Measurements from ENCODE around the gene KRTAP10-10. TPM values are rescaled to one million over a fixed set of nuclear protein-coding genes. Genes with fewer than 3 reads are reported as not detected.
"Not testable (repeated sequence)": the region's sequence is repeated elsewhere in the genome, so short reads cannot be mapped to it uniquely, and the experiment has no call there.

The KRTAP10-10 gene
- total and polyA plus RNA-seq, 7 donors = not detected

DNA sequence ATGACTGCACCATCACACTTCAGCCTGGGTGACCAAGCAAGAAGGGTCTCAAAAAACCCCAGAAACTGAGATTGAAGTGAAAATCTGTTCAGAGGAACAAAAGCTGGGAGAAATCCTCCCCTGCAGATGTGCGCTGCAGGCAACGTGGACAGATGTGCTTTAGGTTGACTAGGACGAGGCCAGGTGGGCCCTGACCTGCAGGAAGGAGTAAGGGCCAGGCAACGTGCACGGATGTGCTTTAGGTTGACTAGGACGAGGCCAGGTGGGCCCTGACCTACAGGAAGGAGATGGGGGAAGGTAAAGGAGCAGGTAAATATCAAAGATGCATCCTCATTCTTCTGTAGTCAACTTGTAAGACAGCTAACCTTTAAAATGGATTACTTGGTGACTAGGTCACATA lies 47.3 kb downstream of the KRTAP10-10 start:
- Histone ChIP-seq H3K9me3 (no peaks in the 10 kb centered on the region), H3K27me3 (peaks cover 0 to 37% (median 8%) of the 10 kb centered on the region in 3 donors), H3K4me1 (no peaks in the 10 kb centered on the region), H3K27ac (no peak overlapping the region), H3K4me3 (no peak overlapping the region), H3K36me3 (no peaks in the 10 kb centered on the region)
- no peak for TF ChIP-seq POLR2AphosphoS5 (IDR thresholded peaks at IDR 0.05)
- TF ChIP-seq POLR2A (IDR thresholded peaks at IDR 0.05) = no peak
- intact Hi-C loops (cut with DNase I) = no loop called here
- 49 to 76% methylated on average over 6 of the region's 6 CpGs for WGBS, 2 donors
- DNase-seq = no peak

GRCh38 chr21:44685050-44685449 lies 47.9 kb downstream of the KRTAP10-10 start:
- H3K27me3 ChIP-seq = peaks cover 0 to 37% (median 8%) of the 10 kb centered on the region in 3 donors
- H3K4me1 ChIP-seq; H3K27ac ChIP-seq; DNase-seq; H3K36me3 ChIP-seq; H3K9me3 ChIP-seq; H3K4me3 ChIP-seq; intact Hi-C loops (cut with DNase I): not testable (repeated sequence)
- 72 to 91% methylated on average over 6 of the region's 6 CpGs for WGBS, 2 donors

GRCh38 chr21:44686000-44686781 lies 49.0 kb downstream of the KRTAP10-10 start:
- H3K36me3 ChIP-seq = no peaks in the 10 kb centered on the region
- intact Hi-C loops (cut with DNase I) = no loop called here
- H3K27ac ChIP-seq = no peak overlapping the region
- no peak for DNase-seq
- peaks cover 0 to 31% (median 8%) of the 10 kb centered on the region in 3 donors for H3K27me3 ChIP-seq
- H3K4me3 ChIP-seq = no peak overlapping the region
- WGBS, 2 donors = 31 to 46% methylated on average over 14 of the region's 14 CpGs
- no peaks in the 10 kb centered on the region for H3K9me3 ChIP-seq
- no peaks in the 10 kb centered on the region for H3K4me1 ChIP-seq
- TF ChIP-seq EP300 (IDR thresholded peaks at IDR 0.05) (no peak), POLR2A (IDR thresholded peaks at IDR 0.05) (no peak), POLR2AphosphoS5 (IDR thresholded peaks at IDR 0.05) (no peak)
- TF ChIP-seq, protein P1, sequence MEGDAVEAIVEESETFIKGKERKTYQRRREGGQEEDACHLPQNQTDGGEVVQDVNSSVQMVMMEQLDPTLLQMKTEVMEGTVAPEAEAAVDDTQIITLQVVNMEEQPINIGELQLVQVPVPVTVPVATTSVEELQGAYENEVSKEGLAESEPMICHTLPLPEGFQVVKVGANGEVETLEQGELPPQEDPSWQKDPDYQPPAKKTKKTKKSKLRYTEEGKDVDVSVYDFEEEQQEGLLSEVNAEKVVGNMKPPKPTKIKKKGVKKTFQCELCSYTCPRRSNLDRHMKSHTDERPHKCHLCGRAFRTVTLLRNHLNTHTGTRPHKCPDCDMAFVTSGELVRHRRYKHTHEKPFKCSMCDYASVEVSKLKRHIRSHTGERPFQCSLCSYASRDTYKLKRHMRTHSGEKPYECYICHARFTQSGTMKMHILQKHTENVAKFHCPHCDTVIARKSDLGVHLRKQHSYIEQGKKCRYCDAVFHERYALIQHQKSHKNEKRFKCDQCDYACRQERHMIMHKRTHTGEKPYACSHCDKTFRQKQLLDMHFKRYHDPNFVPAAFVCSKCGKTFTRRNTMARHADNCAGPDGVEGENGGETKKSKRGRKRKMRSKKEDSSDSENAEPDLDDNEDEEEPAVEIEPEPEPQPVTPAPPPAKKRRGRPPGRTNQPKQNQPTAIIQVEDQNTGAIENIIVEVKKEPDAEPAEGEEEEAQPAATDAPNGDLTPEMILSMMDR (IDR thresholded peaks at IDR 0.05) = no peak

DNA sequence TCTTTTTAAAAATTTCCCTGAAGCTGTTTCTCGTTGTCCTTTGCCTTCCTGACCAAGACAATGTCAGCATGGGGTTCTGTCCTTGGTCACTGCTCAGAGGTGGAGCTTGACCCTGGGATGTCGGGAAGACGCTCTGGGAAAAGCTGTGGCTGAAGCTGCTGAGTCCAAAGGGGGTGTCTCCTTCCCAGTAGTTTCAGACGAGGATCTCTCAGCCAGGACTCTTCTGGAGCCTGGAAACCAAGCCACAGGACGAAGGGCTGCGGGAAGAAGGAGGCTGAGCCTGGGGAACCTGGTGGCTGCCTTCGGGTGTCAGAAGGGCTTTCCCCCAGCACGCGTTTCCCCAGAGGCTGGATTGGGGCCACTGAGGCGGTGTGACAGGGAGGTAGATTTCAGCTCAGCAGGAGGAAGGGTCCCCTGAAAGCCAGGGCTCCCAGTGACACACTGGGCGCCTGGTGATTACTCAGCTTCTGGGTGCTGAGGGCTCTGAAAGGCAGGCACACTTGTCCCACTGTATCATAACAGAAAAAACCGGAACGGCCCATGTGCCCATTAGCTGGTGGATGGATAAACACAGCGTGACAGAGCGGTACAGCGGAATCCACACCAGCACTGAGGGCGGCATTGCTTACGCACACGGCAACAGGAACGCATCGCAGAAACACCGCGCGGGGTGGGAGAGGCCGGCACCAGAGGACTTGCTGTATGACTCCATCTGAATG lies 49.8 kb downstream of the KRTAP10-10 start:
- intact Hi-C loops (cut with DNase I) = no loop called here
- TF ChIP-seq, protein P1 (IDR thresholded peaks at IDR 0.05) = no peak
- no peak for TF ChIP-seq POLR2AphosphoS5 (IDR thresholded peaks at IDR 0.05)
- DNase-seq = no peak
- Histone ChIP-seq H3K36me3 (no peaks in the 10 kb centered on the region), H3K27me3 (peaks cover 0 to 31% (median 8%) of the 10 kb centered on the region in 3 donors), H3K4me3 (no peak overlapping the region), H3K9me3 (no peaks in the 10 kb centered on the region), H3K27ac (no peak overlapping the region), H3K4me1 (no peaks in the 10 kb centered on the region)
- WGBS, 2 donors = 70 to 78% methylated on average over 25 of the region's 25 CpGs

- no peaks in the 10 kb centered on the region for H3K4me1 ChIP-seq
- WGBS, 2 donors = 49 to 67% methylated on average over 11 of the region's 11 CpGs
- DNase-seq = no peak
- H3K36me3 ChIP-seq = no peaks in the 10 kb centered on the region
- intact Hi-C loops (cut with DNase I) = no loop called here
- H3K9me3 ChIP-seq = no peaks in the 10 kb centered on the region
- TF ChIP-seq POLR2AphosphoS5 (IDR thresholded peaks at IDR 0.05) = no peak
- no peak for TF ChIP-seq POLR2A (IDR thresholded peaks at IDR 0.05)
- no peak for TF ChIP-seq EP300 (IDR thresholded peaks at IDR 0.05)
- TF ChIP-seq, protein P1 (IDR thresholded peaks at IDR 0.05) = no peak
- H3K27ac ChIP-seq = no peak overlapping the region
- peaks cover 0 to 31% (median 8%) of the 10 kb centered on the region in 3 donors for H3K27me3 ChIP-seq
- no peak overlapping the region for H3K4me3 ChIP-seq
These were observed 50.5 kb downstream of the KRTAP10-10 start for GRCh38 chr21:44687671-44688070.

Small RNA genes within 50 kb of the gene (small RNA-seq; reads per million reads assigned to genes)
- gene KRTAP12-6P = 0 reads per million in 3 donors

Other genes starting within 250 kb of the KRTAP10-10 start
- gene LRRC3, start 181.8 kb upstream of the KRTAP10-10 start, total RNA-seq = 1 to 10 TPM; 3.9 to 7.1 (median 5.4) TPM
- 1 to 10 TPM in 1 of 3 donors, under 1 TPM in 2; under 0.01 to 2.9 (median 0.46) TPM for gene LRRC3, start 181.8 kb upstream of the KRTAP10-10 start, polyA plus RNA-seq
- not detected for gene KRTAP10-1, start 97.2 kb upstream of the KRTAP10-10 start, total RNA-seq
- gene KRTAP10-1, start 97.2 kb upstream of the KRTAP10-10 start, polyA plus RNA-seq = not detected
- not detected for gene KRTAP10-2, start 85.9 kb upstream of the KRTAP10-10 start, total RNA-seq
- not detected for gene KRTAP10-2, start 85.9 kb upstream of the KRTAP10-10 start, polyA plus RNA-seq
- under 1 TPM in 1 of 4 donors, not detected in 3; 0.66 TPM for gene KRTAP10-3, start 78.6 kb upstream of the KRTAP10-10 start, total RNA-seq
- not detected for gene KRTAP10-3, start 78.6 kb upstream of the KRTAP10-10 start, polyA plus RNA-seq
- not detected for gene KRTAP10-4, start 63.6 kb upstream of the KRTAP10-10 start, total RNA-seq
- gene KRTAP10-4, start 63.6 kb upstream of the KRTAP10-10 start, polyA plus RNA-seq = not detected
- gene KRTAP10-5, start 56.8 kb upstream of the KRTAP10-10 start, total RNA-seq = not detected
- not detected for gene KRTAP10-5, start 56.8 kb upstream of the KRTAP10-10 start, polyA plus RNA-seq
- not detected for gene KRTAP10-6, start 44.9 kb upstream of the KRTAP10-10 start, total RNA-seq
- not detected for gene KRTAP10-6, start 44.9 kb upstream of the KRTAP10-10 start, polyA plus RNA-seq
- gene KRTAP10-7, start 36.8 kb upstream of the KRTAP10-10 start, total RNA-seq = not detected
- gene KRTAP10-7, start 36.8 kb upstream of the KRTAP10-10 start, polyA plus RNA-seq = not detected
- not detected for gene KRTAP10-8, start 25.3 kb upstream of the KRTAP10-10 start, total RNA-seq
- gene KRTAP10-8, start 25.3 kb upstream of the KRTAP10-10 start, polyA plus RNA-seq = not detected
- gene KRTAP10-9, start 10.3 kb upstream of the KRTAP10-10 start, total RNA-seq = not detected
- not detected for gene KRTAP10-9, start 10.3 kb upstream of the KRTAP10-10 start, polyA plus RNA-seq
- not detected for gene KRTAP10-11, start 9.1 kb downstream of the KRTAP10-10 start, total RNA-seq
- not detected for gene KRTAP10-11, start 9.1 kb downstream of the KRTAP10-10 start, polyA plus RNA-seq
- gene KRTAP12-4, start 17.3 kb downstream of the KRTAP10-10 start, total RNA-seq = not detected
- not detected for gene KRTAP12-4, start 17.3 kb downstream of the KRTAP10-10 start, polyA plus RNA-seq
- gene KRTAP12-3, start 20.6 kb downstream of the KRTAP10-10 start, total RNA-seq = not detected
- not detected for gene KRTAP12-3, start 20.6 kb downstream of the KRTAP10-10 start, polyA plus RNA-seq
- not detected for gene KRTAP12-2, start 29.6 kb downstream of the KRTAP10-10 start, total RNA-seq
- gene KRTAP12-2, start 29.6 kb downstream of the KRTAP10-10 start, polyA plus RNA-seq = not detected
- not detected for gene KRTAP12-1, start 44.8 kb downstream of the KRTAP10-10 start, total RNA-seq
- gene KRTAP12-1, start 44.8 kb downstream of the KRTAP10-10 start, polyA plus RNA-seq = not detected
- not detected for gene KRTAP10-12, start 59.8 kb downstream of the KRTAP10-10 start, total RNA-seq
- not detected for gene KRTAP10-12, start 59.8 kb downstream of the KRTAP10-10 start, polyA plus RNA-seq
- not detected for gene TSPEAR, start 74.2 kb downstream of the KRTAP10-10 start, total RNA-seq
- gene TSPEAR, start 74.2 kb downstream of the KRTAP10-10 start, polyA plus RNA-seq = under 1 TPM in 2 of 3 donors, not detected in 1; under 0.01 to 0.20 TPM
- gene UBE2G2, start 164.5 kb downstream of the KRTAP10-10 start, total RNA-seq = 100 to 1,000 TPM in 1 of 4 donors, 10 to 100 TPM in 3; 51.5 to 101 (median 63.1) TPM
- 10 to 100 TPM; 21.6 to 45.8 (median 22.7) TPM for gene UBE2G2, start 164.5 kb downstream of the KRTAP10-10 start, polyA plus RNA-seq
- gene SUMO3, start 180.7 kb downstream of the KRTAP10-10 start, total RNA-seq = 10 to 100 TPM; 52.4 to 60.1 (median 57.9) TPM
- gene SUMO3, start 180.7 kb downstream of the KRTAP10-10 start, polyA plus RNA-seq = 100 to 1,000 TPM in 2 of 3 donors, 10 to 100 TPM in 1; 67.8 to 104 (median 103) TPM
- gene PTTG1IP, start 236.3 kb downstream of the KRTAP10-10 start, total RNA-seq = 100 to 1,000 TPM; 158 to 208 (median 188) TPM
- 100 to 1,000 TPM in 1 of 3 donors, 10 to 100 TPM in 2; 49.7 to 146 (median 59.5) TPM for gene PTTG1IP, start 236.3 kb downstream of the KRTAP10-10 start, polyA plus RNA-seq

Data from sigmoid colon (tissue), 7 donors.